NCI-H2171 treated with DMSO at 0.1 percent for 48 hours (cell line): Measurements from ENCODE around the gene LIPC.
A peak's percentile ranks its signal among the peaks of the same experiment; 100 is the strongest.

ENCODE experiments used
- DNase-seq: peaks from one replicate; lab custom pipeline; 2025; lab: John Stamatoyannopoulos, UW

LIPC gene

DNA sequence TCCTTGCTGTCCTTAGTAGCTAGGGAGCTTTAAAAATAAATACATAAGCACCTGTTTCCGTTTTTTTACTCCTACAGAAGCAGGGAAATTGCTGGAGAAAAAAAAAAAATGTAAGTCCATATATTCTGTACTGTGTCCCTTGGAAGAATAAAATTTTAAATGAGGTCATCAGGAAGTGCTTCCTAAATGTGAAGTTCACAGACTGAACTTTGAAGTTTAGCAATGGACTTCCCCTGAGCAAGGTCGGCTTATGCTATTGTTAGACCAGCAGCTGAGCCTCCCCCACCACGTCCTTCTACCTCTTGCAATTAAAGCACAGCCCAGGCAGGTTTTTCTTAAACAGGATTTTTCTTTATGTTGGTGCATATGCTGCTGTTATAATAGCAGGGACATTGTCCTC, 26.3 kb downstream of the LIPC start:
- DNase-seq, result no peak

DNA sequence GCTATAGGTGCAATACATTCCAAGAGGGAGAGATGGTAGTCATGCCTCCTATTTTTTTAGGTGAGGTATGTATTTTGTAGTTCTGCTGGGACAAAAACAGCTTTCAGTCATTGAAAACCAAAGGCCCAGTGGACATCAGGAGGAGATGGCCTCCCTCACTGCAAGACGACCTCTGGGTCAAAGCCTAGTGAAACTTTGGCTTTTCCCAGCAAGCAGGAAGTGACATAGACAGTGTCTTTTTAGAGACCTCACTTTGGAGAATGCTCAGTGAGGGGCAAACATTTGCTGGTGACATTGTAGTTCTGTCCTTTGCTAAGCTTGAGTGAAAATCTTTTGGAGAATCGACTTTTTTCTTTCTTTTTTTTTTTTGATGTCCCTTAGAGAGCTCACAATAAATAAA, 27.3 kb downstream of the LIPC start:
- no peak for DNase-seq

DNA sequence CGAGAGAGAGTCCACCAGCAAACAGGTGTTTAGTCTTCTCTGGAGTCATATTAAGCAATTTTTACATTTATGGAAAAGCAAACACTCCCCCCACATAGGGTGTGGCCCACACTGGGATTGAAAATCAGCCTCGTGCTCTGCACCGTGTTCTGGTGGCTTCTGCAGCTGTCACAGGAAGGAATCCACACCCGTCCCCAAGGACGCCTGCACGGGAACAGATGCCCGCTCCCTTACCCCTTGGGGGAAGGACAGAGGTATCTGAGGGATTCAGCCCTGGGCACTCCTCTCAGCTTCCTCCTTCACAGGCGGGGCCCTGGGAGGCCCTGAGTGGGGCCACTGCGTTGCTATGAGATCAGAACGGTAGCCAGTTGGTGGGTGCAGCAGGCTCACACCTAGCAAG, 27.8 kb downstream of the LIPC start:
- peak; percentile 83 for DNase-seq

DNA sequence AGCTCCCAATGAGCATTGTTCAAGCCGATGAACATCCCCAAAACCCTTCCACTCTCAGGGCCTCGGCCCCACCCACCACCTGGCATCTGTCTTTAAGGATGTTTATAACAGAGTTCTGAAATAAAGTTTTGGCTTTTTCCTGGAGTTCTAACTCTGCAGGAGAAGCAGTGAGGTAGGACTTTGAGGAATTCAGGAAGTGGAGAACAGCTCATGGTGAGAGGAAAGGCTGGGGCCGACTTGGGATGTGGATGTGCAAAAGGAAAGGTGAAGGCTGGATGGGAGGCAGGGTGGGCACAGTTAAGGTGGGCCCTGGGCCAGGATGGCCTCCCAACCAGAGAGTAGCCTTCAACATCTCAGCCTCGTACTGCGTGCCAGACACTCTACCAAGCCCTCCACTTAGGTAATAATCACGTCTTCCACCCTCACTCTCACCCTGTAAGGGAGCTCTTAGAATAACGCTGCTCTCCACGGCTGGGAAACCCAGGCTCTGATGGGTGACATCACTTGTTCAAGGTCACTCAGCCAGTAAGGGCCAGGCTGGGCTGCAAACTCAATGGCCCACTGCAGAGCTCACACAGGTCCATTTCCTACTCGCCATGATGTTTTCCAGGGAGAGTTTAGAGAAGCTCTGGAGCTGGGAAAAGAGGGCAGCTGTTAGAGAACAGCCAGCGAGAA, 28.5 kb downstream of the LIPC start:
- DNase-seq, result no peak

DNA sequence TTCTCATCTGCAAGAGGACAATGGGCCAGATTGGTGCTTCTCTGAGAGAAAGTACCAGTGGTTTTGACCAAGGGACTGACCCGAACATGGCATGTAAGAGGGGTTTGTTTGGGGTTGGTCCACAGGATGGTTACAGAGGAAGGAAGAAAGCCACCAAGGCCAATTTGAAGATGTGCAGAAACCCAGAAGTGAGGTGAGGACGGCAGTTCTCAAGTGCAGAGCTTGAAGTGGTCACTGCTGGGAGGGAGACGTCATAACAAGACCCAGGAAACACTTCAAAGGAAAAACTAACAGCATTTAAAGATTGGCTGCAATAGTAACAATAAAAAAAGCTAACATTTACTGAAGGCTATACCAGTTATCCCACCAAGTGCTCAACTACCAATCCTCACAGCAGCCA, 29.1 kb downstream of the LIPC start:
- DNase-seq, result no peak

DNA sequence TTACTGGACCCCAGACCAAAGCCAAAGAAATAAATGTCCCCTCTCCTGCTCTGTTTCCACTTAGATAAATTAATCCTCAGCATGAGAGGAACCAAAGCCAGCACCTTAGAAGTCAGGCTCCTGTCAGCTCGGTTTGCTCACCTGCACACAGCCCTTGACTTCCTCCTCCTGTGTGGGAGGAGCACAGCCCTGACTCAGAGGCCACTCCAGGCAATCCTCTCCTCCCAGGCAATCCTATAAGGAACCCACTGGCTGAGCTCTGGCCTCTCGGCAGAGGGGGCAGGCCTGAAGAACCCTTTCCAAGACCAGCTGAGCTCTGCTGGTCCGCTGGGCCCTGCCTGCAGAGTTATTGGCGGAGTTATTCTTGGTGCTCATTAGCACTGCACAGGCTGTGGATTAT, 30.8 kb downstream of the LIPC start:
- DNase-seq, result no peak

DNA sequence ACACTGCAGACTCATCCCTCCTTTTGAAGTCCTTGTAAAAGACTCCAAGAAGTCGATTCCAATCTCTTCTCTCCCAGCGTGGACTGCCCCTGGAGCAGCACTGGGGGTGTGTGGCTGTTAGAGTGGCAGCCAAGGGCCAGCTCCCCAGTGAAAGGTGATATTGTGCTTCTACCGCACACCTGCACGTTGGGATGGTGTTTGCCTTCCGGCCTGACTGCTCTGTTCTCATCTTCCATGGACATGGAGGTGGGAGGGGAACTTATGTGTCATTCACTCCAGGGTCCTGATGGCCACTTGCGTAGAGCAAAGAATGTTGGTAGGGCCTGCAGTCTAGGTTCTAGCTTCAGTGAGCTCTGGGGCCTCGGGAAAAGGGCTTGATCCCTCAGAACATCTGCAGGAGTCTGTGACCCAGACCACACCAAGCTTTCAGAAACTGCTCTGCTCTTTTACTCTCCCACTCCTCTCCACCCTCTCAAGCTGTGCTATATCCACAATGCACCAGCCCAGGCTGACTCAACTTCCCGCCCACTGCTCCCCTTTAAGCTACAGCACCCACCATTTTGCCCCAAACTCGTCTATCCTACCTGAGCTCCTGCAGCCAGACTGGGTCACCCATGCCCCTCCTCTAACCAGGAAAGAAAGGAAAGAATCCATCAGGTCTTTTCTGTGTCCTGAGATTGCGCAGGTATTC, 31.3 kb downstream of the LIPC start:
- DNase-seq, result no peak

DNA sequence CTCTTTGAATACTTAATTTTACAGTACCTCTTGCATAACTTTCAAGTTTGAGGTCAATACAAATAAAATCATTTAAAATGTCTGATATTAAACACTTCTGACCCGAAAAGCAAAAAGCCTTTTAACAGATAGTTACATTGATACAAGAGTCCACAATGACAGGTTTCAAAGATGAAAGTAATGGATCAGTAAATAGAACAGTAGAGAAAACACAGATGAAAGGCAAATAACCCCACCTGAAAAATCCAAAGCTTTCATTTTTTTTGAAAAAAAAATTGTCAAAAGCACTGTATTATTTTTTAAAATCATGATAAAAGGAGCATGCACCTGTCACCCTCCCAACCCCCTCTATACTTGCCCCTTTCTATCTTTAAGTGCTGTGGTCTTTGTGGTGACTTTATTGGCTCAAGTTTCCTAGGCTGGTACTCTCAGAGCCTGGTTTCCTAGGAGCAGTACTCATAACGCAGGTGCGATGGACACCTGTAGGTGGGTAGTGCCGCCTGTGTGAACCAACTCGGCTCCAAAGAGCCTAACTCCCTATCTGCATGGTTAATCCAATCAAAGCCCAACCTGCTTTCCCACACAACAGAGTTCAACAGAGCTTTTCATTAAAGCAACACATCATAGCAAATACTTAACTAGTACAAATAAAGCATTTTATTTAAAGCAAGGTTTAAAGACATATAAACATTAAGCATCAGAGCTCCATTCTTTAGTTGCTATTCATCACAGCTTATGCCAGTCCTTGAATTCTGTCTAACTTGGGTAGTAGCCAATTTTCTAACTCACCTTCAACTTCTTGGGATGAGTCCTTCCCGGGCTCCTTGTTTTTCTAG, 32.2 kb downstream of the LIPC start:
- no peak for DNase-seq

DNA sequence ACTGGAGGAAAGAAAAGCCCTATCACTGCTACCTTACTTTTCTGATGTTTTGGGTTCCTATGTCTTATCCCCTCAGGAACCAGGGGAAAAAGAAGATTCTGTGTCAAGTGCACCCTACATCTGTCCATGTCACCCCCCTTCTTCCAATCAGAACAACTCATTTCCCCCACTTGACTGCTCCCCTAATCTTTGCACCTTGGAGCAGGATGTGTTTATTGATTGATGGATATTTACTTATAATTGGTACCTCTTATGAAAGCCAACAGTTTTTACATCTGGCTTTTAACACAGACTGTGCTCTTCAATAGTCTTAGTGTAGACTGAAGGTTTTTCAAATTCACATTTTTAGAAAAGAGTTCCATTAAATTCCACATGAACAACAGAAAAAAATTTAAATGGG, 33.3 kb downstream of the LIPC start:
- DNase-seq, result no peak

DNA sequence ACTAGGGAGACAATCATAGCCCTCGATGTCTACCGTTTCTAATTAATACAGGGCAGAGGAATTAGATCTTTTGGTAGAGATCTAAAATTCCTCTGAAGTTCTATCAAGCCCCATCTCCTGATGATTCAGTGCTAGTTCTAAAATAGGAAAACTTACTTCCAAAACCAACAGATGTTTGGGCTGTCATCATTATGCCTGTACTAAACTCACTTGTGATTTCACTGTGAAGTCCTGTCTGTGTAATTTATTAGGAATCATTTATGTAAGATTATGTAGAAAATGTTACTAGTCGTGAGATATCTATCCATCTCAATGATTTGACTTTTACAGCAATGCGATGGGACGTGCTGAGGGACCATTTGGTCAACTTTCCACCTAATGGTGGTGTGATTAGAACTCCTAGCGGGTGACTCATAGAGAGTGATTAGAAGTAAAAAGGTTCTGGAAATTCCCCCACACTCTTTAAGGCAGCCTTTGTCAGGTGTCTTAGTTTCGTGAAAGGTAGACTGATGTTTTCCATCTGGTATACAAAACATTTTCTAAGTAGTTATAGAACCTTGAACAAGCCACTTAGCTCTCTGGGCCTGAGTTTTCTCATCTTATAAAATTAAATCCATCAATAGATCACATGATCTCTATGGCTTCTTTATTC, 34.2 kb downstream of the LIPC start:
- no peak for DNase-seq

DNA sequence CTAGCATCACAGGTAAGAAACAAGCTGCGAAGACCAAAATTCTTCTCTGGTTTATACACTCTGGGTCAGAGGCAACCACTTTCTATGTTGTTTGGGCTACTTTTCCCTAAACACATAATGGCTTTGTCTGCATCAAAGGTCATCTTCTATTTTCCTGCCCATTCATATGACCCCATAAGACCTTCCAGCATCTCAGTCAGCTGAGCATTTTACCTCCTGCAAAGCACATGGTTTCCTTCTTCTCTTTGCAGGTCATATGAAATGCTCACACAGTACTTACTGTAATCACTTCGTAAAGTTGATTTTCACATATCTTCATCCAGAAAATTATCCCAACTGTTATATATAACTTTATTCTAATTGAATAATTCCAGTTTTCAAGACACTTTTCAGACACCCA, 34.8 kb downstream of the LIPC start:
- no peak for DNase-seq

DNA sequence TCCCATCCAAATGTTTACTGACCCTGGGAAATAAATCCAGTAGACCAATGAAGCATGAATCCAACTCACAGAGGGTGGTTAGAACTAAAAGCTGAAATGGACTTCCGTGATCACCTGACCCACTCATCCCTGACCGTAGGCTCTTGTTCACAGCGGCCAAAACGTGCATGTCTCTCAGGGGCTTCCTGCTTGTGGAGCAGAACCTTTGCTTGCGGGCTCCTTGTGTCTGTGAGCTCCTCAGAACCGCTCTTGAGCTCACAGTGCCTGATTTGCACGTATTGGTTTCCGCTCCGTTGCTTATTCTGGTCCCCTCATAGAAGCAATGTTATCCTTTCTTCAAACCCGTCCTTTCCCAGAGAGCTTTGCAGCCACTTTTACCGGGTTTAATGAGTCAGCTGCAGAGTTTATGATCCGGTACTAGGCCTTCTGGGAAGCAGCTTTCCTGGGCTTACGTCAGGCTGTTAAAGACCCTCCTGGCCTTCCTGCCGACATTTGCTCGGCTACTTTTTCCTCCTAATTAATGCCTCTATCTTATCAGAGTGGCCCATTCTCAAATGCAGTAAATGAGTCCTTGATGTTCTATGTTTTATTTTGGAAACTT, 35.4 kb downstream of the LIPC start:
- DNase-seq, result peak; percentile 39

DNA sequence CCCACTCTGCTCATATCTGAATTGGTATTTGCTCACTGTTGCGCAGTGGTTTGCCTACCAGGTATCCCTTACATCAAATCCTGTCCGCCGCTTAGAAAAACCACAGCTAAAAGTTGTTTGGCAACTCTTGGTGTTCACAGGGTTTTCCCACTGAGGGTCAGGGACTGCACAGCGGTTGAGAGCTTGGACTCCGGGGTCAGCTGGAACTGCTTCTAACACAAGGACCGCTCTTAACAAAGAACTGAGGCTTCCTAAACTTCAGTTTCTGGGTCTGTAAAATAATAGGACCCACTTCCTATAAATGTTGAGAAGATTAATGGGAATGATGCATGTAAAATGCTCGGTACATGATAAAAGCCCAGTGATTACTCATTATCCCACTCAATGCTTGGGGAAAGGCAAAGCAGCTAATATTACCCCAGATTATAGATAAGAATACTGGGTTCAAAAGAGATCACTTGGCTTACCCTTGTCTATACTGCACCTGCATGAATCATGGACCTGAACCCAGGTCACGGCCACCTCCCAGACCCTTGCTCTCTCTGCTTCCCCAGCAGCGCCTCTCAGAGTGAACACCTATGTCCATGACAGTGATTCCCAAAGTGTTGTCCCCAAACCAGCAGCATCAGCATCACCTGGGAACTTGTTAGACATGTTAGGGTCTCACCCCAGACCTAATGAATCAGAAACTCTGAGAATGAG, 36.1 kb downstream of the LIPC start:
- no peak for DNase-seq

DNA sequence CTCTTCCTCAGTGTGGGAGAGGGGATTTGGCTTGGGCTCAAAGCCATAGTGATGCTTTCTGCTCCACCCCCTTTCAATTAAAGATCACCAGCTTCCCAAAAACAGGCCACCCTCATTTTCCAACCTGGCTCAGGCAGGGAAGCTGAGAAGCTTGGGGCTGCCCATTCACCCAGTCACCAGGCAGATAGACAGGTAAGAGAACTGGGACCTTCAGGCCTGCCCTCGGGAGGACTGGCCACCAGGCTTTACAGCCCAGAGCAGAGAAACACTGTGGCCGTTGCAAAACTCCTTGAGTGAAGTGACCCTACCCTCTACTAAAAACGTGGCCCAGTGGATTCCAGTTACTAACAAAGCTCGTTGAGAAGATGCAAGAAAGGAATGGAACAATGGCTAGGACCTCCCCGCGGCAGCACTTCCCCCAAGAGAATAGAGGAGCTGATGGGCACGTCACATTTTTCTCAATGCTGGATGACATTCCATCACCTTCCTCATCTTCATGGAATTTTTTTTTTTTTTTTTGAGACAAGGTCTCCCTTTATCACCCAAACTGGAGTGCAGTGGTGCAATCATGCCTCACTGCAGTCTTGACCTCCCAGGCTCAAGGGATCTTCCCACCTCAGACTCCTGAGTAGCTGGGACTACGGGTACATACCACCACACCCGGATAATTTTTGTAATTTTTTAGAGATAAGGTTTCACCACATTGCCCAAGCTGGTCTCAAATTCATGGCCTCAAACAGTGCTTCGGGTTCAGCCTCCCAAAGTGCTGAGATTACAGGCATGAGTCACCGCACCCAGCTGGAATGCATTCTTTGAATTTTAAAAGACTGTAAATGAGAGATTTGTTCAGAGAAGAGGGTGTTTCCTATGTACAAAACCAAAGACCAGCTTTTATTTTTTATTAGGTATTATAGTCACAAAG, 37.9 kb downstream of the LIPC start:
- peak; percentile 8 for DNase-seq

DNA sequence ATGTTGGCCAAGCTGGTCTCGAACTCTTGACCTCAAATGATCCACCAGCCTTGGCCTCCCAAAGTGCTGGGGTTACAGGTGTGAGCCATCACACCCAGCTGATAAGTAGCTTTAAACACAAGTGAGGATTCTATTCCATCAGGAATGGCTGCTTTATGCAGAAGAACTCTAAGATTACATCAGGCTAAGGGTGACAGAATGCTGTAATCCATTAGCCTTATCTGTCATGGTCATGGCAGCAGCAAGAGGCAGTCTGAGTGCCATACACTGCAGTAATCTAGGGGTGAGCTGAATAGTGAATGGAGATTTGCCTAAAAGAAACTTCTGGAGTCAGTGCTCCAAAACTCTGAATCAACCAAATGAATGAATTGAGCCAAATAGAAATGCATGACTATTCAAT, 39.6 kb downstream of the LIPC start:
- DNase-seq, result no peak

DNA sequence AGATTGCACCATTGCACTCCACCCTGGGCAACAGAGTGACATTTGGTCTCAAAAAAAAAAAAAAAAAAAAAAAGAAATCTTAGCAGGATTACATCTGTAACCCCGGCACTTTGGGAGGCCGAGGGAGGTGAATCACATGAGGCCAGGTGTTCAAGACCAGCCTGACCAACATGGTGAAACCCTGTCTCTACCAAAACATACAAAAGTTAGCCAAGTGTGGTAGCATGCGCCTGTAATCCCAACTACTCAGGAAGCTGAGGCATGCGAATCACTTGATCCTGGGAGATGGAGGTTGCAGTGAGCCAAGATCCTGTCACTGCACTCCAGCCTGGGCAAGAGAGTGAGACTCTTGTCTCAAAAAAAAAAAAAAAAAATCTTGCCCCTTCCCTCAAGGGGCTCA, 40.4 kb downstream of the LIPC start:
- DNase-seq, result no peak

DNA sequence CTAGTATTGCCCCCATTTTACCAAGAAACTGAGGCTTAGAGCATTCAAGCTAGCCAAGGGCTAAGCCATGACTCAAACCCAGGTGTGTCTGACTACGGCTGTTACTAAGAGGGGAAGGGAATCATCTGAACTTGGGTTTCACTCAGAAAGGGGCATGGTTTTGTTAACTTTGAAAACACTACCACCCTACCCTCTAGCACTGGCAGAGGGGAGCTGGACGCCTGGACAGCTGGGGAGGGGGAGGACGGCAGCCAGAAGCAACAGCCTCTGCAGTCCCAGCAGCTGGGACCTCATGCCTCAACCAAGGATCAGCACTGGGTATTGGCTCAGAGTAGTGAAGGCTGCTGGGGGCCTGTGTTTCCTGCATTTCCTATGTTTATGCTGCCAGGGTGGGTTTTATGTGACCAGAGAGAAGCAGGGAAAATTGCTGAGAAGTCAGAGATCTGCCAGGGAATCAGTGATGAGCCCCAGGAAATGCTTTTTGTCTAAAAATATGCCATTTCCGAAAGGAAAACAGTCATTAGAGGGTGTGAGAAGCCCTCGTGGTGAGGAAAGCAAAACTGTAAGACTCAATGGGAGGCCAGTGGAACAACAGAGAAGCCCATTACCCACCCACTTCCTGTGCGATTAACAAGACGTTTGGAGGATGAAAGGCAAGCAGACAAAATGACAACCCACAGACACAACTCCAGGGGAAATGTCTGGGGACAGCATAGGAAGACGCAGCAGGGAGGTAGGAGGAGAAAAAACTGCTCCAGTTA, 41.2 kb downstream of the LIPC start:
- no peak for DNase-seq

DNA sequence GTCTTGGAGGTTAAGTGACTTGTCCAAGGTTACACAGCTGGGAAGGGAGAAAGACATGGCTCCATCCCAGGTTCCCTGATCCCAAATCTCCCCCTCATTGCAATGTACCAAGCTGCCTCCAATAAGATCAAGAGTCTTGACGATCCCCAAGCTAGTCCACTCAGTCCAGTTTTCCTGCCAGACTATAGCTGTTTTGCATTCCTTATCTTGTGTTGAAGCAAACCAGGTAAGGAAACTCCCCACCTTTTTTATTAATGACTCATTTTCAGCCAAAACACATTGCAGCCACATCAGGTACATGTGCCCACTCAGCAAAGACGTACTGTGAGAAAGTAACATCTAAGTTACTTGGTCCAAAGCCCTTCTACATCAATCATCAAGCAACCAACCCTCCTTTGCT, 41.9 kb downstream of the LIPC start:
- no peak for DNase-seq

DNA sequence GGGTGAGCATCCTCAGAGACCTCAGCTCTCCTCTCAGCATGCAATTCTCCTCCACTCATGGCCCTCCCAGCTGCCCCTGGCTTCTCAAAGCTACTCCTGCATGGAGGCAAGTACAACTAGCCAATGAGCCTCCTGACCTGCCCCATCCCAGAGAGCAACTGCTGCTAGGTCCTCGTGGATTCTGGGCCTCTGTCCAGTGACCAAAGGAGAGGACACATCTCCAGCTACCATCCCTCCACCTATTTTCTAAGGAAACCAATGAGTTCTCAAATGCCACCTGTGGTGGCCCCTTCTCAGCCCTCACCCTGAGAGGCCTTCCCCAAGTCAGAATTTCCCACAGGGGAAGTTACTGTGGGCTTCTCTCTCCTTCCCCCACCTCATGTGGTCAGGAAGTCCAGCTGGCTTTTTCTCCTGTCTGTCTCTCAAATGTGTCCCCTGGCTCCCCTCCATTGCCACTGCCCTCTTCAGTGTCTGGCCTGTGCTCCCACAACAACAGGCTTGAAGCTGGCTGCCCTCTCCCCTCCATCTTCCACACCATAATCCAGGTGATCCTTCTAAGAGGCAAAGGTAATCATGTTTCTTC, 43.0 kb downstream of the LIPC start:
- DNase-seq, result no peak
